ENCODE measurements around the gene CD28.
"Not testable (repeated sequence)": the region's sequence is repeated elsewhere in the genome, so short reads cannot be mapped to it uniquely, and the experiment has no call there.

Gene CD28

DNA sequence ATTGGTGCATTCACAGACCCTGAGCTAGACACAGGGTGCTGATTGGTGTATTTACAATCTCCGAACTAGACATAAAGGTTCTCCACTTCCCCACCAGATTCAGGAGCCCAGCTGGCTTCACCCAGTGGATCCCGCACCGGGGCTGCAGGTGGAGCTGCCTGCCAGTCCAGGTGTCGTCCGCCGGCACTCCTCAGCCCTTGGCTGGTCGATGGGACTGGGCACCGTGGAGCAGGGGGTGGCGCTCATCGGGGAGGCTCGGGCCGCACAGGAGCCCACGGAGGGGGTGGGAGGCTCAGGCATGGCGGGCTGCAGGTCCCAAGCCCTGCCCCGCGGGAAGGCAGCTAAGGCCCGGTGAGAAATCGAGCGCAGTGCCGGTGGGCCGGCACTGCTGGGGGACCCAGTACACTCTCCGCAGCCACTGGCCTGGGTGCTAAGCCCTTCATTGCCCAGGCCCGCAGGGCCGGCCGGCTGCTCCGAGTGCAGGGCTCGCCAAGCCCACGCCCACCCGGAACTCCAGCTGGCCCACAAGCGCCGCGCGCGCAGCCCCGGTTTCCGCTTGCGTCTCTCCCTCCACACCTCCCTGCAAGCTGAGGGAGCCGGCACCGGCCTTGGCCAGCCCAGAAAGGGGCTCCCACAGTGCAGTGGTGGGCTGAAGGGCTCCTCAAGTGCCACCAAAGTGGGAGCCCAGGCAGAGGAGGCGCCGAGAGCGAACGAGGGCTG lies 79.1 kb downstream of the CD28 start:
- DNase-seq: not testable (repeated sequence)

DNA sequence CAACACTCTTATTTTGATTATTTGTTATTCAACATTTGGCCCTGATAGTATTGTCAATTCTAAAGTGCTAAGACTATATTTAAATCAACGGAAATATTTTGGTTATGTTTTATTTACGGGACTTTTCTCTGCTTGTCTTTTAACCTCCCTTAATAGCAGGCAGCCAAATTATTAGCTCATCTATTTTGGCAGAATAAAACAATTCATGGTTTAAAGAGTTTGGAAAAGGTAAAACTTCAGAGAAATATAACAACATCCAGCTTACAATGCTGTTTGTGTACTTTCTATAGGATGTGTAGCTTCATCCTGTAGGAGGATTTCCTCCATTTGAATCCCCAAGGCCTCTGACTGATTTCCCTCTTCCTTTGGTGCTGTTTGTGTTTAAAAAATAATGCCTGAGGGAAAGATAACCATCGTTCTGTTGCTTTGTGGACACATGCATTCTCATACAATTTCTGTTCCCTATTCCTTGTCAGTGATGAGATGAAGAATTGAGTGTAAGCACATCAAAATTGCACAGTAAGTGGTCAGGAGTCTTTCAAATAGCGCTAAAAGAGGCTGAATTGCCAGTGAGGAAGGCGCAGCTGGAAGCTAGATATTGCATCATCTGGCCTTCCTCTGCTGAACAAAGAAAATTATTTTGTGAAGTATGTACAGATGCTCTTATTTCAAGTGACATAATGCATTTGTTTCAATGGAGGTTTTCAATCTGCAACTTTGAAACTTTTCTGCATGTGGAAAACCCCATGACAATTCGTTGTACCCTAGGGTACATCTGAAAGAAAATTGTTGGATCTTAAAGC lies 80.3 kb downstream of the CD28 start:
- DNase-seq: no peak

DNA sequence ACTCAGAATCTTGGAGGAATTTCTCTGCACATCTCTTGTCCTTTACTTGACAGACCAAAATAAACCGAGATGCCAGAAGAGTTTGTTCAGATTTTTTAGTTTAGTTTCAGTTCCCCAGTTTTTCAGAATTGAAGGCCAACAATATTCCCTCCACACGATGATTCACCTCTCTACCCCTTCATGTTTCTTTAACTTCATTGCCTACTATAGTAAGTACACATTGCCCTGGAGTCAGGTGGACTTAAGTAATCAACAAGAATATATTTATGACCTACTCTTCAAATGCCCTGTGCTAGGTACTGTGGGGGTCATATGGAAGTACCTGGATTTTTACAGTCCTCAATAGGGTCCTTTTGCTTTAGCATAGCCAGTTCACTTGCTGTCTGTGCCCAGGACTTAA lies 81.5 kb downstream of the CD28 start:
- DNase-seq: no peak
